ENCODE results near the gene SGCG. TPM values are rescaled to one million over a fixed set of nuclear protein-coding genes. Genes with fewer than 3 reads are reported as not detected.

Gene SGCG
- total RNA-seq, 4 donors from 2014 or later, result 1.3 to 1.6 (median 1.4) TPM; not detected in 1

GRCh38 chr13:23271331-23271730 lies 90.6 kb downstream of the SGCG start:
- Histone ChIP-seq H3K4me1 (no peaks in the 10 kb centered on the region), H3K27me3 (no peaks in the 10 kb centered on the region), H3K9me3 (no peaks in the 10 kb centered on the region), H3K4me3 (no peak overlapping the region), H3K27ac (no peak overlapping the region), H3K36me3 (no peaks in the 10 kb centered on the region)
- WGBS, 2 donors (ENCODE audit: low coverage in 1 of 2), result 88 to 93% methylated on average over 3 of the region's 3 CpGs
- TF ChIP-seq EP300 (IDR thresholded peaks at IDR 0.05) (no peak), CTCF (IDR thresholded peaks at IDR 0.05) (no peak), POLR2AphosphoS5 (IDR thresholded peaks at IDR 0.05) (no peak), POLR2A (IDR thresholded peaks at IDR 0.05) (no peak)
- no peak for ATAC-seq

- no peak for ATAC-seq
- no peaks in the 10 kb centered on the region for H3K4me1 ChIP-seq
- no peaks in the 10 kb centered on the region for H3K27me3 ChIP-seq
- no peak overlapping the region for H3K4me3 ChIP-seq
- no peaks in the 10 kb centered on the region for H3K9me3 ChIP-seq
- H3K36me3 ChIP-seq, result no peaks in the 10 kb centered on the region
- no peak for TF ChIP-seq EP300 (IDR thresholded peaks at IDR 0.05)
- no peak for TF ChIP-seq POLR2AphosphoS5 (IDR thresholded peaks at IDR 0.05)
- TF ChIP-seq CTCF (IDR thresholded peaks at IDR 0.05), result no peak
- TF ChIP-seq POLR2A (IDR thresholded peaks at IDR 0.05), result no peak
- 49 to 75% methylated on average over 3 of the region's 3 CpGs for WGBS, 2 donors (ENCODE audit: low coverage in 1 of 2)
- H3K27ac ChIP-seq, result no peak overlapping the region
Observed at GRCh38 chr13:23273498-23273897, 92.7 kb downstream of the SGCG start.

GRCh38 chr13:23279321-23279720 lies 98.5 kb downstream of the SGCG start:
- no peak for ATAC-seq
- no peak overlapping the region for H3K27ac ChIP-seq

GRCh38 chr13:23288564-23288963 lies 107.8 kb downstream of the SGCG start:
- no peak overlapping the region for H3K4me3 ChIP-seq
- H3K27me3 ChIP-seq, result no peaks in the 10 kb centered on the region
- 82 to 90% methylated on average over 1 of the region's 1 CpG for WGBS, 2 donors (ENCODE audit: low coverage in 1 of 2)
- H3K27ac ChIP-seq, result peak overlapping the region in 3 of 4 donors; percentile 19 to 52 (median 50)
- no peaks in the 10 kb centered on the region for H3K9me3 ChIP-seq
- TF ChIP-seq EP300 (IDR thresholded peaks at IDR 0.05) (no peak), CTCF (IDR thresholded peaks at IDR 0.05) (peak in 2 of 4 experiments; percentile 17 to 29)
- H3K4me1 ChIP-seq, result peaks cover 0 to 23% (median 7%) of the 10 kb centered on the region in 3 donors
- ATAC-seq, result peak; percentile 48
- H3K36me3 ChIP-seq, result no peaks in the 10 kb centered on the region

More at GRCh38 chr13:23279321-23279720, 98.5 kb downstream of the SGCG start:
- no peak overlapping the region for H3K4me3 ChIP-seq
- H3K36me3 ChIP-seq, result no peaks in the 10 kb centered on the region
- WGBS, 2 donors (ENCODE audit: low coverage in 1 of 2), result 77 to 82% methylated on average over 4 to 5 of the region's 5 CpGs
- TF ChIP-seq CTCF (IDR thresholded peaks at IDR 0.05) (no peak), EP300 (IDR thresholded peaks at IDR 0.05) (no peak), POLR2AphosphoS5 (IDR thresholded peaks at IDR 0.05) (no peak), POLR2A (IDR thresholded peaks at IDR 0.05) (no peak)
- no peaks in the 10 kb centered on the region for H3K4me1 ChIP-seq
- H3K9me3 ChIP-seq, result no peaks in the 10 kb centered on the region
- H3K27me3 ChIP-seq, result no peaks in the 10 kb centered on the region

GRCh38 chr13:23288995-23289394 lies 108.2 kb downstream of the SGCG start:
- Histone ChIP-seq H3K4me1 (peaks cover 0 to 23% (median 7%) of the 10 kb centered on the region in 3 donors), H3K36me3 (no peaks in the 10 kb centered on the region), H3K27ac (peak overlapping the region in 3 of 4 donors; percentile 19 to 52 (median 50)), H3K4me3 (no peak overlapping the region), H3K27me3 (no peaks in the 10 kb centered on the region), H3K9me3 (no peaks in the 10 kb centered on the region)
- TF ChIP-seq CTCF (IDR thresholded peaks at IDR 0.05), result no peak
- TF ChIP-seq POLR2A (IDR thresholded peaks at IDR 0.05), result no peak
- TF ChIP-seq POLR2AphosphoS5 (IDR thresholded peaks at IDR 0.05), result no peak
- no peak for TF ChIP-seq EP300 (IDR thresholded peaks at IDR 0.05)
- peak; percentile 13 for ATAC-seq
- WGBS, 2 donors (ENCODE audit: low coverage in 1 of 2), result 42 to 49% methylated on average over 7 of the region's 7 CpGs

All from gastroesophageal sphincter (tissue), 4 donors.